T-helper 9 cell (primary cell): Measurements from ENCODE around the gene PRKAA2.
"Not testable (repeated sequence)": the region's sequence is repeated elsewhere in the genome, so short reads cannot be mapped to it uniquely, and the experiment has no call there.

Experiments used
- DNase-seq: peaks from one replicate; pipeline ENCODE4 v3.0.0-alpha.2; 2020
- total RNA-seq, 2 donors: gene quantifications; one replicate each; lab custom pipeline; 2026; lab: John Stamatoyannopoulos, UW

Gene PRKAA2
- 0 reads per million in 2 donors for total RNA-seq

DNA sequence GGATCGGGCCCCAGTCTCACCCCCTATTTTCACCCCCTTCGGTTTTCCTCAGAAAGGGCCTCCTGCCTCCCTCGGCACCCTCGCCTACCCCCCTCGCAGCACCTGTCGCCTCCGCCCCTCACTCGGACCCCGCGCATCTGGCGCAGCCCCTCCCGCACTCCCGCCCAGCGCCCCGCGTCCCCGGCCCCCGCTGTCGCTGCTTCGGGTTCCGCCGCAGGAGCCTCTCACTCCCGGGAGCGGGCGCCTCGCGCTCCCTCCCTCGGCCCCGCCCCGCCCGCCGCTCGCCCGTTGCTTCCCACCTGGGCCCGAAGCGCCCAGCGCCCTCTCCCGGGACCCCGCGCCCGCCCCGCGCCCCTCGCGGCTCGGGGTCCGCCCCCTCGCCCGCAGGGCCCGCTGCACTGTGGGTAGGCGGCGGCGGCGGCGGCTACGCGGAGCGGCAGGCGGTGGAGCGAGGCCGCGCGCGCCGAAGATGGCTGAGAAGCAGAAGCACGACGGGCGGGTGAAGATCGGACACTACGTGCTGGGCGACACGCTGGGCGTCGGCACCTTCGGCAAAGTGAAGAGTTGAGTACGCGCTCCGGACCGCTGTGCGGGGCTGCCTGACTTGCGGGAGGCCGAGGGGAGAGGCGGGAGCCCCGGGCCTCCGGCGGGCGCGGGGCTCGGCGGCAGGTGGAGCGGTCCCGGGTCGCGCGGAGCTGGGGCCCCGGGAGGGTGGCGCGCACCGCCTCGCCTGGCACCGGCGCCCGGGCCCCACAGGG lies at the start of gene PRKAA2:
Gene PRKAA2 (plus strand): TSS at position 396 of the 758 bp plus-strand sequence. CDS start 74 bp downstream, at position 470.
- no peak for DNase-seq

DNA sequence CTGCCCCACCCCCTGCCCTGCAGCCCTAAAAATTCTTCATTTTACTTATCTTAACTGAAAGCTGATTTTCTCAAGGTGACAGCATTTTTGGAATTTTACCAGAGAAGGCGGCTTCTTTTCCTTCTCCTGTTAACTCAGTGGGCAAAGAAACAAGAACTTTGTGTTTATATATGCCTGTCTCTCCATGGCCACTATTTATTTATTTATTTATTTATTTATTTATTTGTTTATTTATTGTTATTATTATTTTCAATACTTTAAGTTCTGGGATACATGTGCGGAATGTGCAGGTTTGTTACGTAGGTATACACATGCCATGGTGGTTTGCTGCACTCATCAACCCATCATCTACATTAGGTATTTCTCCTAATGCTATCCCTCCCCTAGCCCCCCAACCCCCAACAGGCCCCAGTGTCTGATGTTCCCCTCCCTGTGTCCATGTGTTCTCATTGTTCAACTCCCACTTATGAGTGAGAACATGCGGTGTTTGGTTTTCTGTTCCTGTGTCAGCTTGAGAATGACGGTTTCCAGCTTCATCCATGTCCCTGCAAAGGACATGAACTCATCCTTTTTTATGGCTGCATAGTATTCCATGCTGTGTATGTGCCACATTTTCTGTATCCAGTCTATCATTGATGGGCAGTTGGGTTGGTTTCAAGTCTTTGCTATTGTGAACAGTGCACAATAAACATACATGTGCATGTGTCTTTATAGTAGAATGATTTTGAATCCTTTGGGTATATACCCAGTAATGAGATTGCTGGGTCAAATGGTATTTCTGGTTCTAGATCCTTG lies 49.5 kb upstream of the PRKAA2 start:
- DNase-seq, result not testable (repeated sequence)

DNA sequence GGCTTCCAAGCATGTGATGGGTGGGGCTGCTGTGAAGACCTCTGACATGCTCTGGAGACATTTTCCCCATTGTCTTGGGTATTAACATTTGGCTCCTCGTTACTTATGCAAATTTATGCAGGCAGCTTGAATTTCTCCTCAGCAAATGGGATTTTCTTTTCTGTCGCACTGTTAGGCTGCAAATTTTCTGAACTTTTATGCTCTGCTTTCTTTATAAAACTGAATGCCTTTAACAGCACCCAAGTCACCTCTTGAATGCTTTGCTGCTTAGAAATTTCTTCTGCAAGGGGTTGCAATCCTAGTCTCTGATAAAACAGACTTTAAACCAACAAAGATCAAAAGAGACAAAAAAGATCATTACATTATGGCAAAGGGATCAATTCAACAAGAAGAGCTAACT lies 35.0 kb upstream of the PRKAA2 start:
- DNase-seq, result not testable (repeated sequence)

DNA sequence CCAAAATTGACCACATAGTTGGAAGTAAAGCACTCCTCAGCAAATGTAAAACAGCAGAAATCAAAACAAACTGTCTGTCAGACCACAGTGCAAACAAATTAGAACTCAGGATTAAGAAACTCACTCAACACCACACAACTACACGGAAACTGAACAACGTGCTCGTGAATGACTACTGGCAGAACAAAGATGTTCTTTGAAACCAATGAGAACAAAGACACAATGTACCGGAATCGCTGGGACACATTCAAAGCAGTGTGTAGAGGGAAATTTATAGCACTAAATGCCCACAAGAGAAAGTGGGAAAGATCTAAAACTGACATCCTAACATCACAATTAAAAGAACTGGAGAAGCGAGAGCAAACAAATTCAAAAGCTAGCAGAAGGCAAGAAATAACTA lies 34.3 kb upstream of the PRKAA2 start:
- not testable (repeated sequence) for DNase-seq

DNA sequence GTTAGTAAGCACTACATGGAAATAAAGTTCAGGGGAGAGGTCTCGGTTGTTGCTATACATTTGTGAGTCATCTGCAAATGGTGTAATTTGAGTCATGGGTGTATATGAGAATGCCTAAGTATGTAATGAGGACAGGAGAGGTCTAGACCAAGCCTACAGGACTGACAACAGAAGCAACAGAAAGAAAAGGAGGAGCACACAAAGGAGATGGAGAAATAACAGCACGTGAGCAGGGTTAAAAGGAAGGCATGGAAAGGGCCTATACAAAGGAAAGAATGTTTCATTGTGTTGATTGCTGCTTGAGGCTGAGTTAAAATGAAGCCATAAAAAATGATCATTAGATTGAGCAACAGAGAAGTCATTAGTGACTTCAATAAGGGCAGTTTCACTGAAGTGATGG lies 28.0 kb upstream of the PRKAA2 start:
- no peak for DNase-seq

DNA sequence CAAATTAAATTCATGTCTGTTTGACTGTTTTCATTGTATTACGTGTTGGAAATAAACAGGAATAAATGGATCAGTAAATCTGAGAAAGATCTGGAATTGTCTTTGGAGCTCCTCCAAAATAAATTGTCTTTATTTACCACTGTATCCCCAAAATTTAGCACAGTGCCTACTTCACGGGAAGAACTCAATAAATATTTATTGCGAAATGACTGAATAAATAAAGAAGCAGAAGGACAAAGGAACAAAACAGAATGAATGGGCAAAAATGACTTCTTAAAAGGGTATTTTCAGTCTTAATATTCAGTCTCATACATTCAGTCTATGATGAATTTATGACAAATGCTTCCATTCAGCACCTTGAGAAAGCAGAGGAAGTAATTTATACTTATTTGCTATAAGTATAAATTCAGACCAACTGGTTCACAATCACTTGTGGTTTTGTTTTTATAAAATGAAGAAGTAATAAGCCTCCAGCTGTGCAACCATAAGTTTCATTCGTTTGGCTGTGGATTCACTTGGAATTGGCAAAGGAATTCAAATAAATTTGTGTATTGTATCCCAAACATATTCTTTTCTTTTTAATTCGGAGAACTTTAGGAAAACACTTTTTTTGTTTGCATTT lies 19.2 kb upstream of the PRKAA2 start:
- DNase-seq, result no peak

DNA sequence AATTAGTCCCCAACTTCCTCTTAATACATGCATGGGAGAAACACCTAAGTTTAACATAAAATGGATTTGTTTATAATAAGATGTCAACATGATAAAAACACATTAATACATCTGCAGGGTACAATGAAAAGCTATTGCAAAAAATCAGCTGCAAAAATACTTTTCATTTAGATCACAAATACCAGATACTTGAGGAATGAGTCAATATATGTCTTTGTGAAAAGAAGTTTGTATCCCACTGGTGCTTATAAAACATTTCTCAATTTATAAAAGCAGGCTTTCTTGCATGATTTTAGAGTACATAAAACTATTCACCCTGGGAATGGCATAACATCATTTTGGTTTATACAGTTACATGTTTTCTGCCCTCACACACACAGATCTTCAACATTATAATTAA lies 18.6 kb upstream of the PRKAA2 start:
- DNase-seq, result no peak

DNA sequence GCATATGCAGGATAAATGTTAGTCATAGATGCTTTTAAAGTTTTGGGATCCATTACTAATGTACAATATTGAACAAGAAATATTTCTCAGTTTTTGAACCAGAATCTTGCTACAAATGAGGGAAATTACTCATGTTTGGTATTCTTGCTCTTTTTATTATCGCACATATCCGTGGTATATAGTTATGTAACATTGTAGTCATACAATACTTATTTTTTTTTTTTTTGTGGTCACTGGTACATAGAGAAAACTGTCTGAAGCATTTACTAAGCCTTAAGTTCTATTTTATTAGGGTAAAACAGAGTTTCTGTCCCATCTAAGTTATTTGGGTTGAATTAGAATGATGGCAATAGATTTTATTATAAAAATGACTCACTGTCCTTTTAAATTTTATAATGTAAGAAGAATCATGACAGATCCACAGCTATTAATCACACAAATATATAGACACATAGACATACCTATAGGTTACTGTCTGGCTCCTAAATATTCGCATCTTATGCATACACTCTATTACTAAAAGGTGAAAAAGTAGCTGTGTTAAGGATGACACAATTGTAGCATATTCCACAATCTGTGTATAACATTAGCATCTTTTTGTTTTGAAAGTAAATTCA lies 18.0 kb upstream of the PRKAA2 start:
- DNase-seq, result no peak

DNA sequence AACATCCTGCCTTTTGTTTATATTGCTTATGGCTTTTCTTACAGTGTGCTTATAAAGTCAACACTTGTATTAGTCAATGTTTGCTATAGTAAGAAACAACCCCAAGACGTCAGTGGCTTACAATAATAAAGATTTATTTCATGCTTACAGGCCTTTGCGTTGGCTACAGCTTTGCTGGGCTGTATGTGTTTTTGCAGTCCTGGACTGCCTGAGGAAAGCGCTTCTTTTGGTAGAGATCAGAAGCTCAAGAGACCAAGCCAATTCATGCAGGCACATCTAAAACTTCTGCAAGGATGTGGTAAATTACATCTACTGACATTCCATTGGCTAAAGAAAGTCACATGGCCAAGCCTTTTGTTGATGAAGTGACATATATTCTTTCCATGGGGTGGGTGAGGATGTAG lies 17.5 kb upstream of the PRKAA2 start:
- DNase-seq, result no peak

DNA sequence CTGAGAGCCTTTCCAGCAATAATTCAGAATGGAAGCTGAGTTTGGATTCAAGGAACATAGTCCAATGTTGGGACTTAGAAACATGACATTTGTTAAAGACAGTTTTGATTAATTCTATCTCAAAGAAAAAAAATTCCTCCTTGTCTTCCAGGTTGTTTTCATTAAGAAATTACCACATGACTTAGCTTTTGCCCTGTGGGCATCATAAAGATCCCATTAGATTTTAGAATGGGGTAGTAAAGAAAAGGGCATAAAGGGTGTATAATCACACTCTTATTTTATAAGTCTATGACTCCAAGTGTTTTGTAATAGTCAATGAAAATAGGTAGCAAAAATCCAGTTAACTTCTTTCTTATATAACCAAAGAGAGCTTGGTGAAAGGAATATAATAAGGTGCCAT lies 14.3 kb upstream of the PRKAA2 start:
- no peak for DNase-seq

DNA sequence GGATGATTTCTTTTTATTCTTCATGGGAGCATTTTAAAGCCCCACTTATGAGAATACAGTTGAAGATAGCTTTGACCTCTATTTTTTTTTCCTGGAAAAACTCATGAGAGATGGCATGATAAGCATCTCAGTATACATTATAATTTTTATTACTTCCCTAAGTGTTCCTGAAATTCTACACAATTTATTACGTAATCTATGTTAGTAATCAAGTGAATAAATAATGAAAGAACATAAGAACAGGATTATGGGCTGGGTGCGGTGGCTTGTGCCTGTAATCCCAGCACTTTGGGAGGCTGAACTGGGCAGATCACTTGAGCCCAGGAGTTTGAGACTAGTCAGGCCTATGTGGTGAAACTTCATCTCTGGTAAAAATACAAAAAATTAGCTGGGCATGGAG lies 13.2 kb upstream of the PRKAA2 start:
- no peak for DNase-seq

DNA sequence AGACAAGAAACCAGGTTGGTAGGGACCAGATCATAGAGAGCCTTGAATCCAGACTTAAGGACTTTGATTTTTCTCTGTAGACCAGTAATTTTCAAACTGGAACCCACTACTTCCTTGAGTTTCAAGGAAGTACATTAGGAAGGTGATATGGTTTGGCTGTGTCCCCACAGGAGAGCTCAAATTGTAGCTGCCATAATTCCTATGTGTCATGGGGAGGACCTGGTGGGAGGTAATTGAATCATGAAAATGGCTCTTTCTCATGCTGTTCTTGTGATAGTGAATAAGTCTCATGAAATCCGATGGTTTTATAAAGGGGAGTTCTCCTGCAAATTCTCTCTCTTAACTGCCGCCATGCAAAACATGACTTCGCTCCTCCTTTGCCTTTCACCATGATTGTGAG lies 10.1 kb upstream of the PRKAA2 start:
- DNase-seq, result no peak

DNA sequence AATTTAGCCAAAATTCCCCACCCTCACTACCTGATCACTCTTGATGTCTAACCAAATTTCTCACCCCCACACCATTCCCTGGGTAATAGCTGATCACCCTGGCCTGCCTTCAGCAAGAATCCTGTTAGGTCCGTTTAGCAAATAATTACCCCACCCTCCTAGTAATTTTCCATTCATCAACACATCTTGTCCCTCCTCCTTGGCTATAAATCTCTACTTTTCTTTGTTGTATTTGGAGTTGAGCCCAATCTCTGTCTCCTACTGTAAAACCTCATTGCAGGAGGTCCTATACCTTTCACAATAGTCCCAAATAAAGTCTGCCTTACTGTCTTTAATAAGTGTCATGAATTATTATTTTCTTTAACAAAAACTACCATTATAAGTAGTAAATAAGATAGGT lies 6.9 kb upstream of the PRKAA2 start:
- no peak for DNase-seq

DNA sequence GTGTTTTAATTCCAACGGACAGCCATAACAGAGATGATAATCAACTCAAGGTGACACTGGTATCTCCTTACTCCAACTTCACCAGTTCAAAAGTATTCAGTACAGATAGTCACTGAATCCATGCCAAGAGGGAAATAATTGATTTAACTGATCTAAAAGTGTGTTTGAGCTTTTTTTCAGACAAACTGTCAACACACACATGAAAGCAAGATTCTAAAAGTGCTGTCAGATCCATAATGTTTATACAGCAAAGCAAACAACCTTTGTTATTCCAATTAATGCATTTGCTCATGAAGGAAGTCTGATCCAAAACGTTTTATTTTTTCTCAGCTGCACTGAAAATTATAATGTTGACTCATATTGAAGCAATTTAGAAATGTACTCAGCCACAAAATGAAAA lies 5.9 kb upstream of the PRKAA2 start:
- DNase-seq, result no peak

DNA sequence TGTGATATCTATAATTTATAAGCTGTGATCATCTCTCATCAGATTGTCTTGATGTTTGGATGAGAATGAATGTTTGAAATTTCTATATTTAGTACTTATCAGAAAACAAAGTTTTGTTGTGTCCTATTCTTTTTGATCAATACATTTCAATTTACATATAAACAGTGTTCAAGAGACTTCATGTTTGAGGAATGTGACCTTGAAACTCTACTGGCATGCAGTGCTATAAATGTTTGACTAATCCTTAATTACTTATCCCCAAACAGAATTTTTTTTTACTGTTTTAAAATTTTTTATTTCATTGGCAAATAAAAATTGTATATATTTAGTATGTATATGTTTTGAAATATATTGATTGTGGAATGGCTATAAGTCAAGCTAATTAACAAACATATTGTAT lies 1.5 kb upstream of the PRKAA2 start:
- DNase-seq, result no peak

DNA sequence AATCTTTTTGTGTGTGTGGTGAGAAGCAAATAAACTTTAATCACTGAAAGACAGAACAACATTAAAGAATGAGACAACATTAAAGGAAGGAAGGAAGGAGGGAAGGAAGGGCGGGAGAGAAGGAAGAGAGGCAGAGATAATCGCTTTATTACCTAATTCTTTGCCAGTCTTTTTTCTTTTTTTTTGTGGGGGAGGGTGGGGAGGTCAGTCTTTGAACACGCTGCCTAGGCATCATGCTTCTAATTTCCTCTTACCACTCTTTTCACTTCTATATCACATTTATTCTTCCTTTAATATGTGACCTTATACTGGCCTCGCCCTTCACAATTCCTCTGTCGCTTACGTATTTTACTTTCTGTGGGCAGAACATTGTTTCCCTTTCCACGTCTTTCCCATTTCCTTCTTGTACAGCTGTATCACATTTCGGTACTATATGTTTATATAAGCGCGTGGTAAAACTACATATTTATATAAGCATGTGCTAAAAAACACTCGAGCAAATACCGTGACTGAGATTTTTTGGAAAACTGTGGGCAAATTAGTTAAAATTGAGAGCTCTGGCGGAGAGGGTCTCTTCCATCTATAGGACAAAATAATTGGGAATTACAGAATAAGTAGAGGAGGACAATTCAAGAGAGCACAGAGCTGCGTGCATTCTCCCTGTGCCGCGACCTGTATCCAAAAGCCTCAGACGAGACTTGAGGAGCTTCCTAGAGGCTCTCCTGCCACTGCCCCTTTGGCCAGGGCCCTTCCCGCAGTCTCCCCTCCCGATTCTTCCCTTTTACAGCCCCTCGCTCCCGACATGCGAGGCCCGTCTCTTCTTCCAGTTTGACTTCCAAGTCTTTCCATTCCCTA lies 823 bp upstream of the PRKAA2 start:
- no peak for DNase-seq

DNA sequence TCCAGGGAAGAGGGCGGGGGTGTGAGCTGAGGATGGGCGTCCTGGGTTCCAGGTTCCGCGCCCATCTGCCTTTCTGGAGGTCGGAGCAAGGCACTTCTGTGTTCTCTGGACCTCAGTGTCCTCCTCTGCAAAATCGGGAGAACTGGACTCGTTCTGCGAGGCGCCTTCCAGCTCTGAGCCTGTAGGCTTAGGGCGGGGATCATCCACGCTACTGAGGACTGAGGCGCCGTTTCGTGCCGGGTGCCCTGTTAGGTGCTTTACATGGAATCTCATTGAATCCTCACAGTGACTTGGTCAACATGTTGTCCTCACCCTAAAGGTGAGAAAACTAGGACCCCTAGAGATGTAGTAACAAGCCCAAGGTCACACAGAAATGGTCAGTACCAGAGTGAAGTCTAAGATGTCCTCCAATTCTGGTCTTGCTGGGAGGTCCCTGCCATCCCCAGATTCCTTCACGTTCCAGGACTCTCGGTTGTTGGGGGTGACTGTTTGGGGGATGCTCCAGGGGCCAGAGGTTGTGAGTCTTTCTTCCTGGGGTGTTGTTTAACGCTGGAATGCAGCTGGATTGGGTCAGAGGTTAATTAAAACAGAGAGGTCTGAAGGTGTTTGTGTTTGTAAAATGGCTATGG lies 677 bp downstream of the PRKAA2 start:
- no peak for DNase-seq

DNA sequence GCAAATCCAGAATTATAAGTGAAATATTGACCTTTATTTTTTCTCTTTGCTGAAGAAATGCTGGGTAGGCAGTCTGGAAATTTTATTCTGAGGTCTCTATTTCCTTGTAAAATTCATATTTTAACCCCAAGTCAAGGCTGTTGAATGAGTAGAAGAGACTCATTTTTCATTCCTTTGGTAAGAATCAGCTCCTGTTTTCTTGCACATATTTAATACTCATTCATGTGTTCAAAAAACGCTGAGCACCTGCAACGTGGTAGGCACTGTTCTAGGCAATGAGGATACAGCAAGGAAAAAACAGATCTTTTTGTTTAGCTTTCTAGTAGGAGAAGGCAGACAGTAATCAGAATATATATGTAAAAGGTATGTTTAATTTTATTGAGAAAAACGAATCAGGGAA lies 1.5 kb downstream of the PRKAA2 start:
- DNase-seq, result no peak

DNA sequence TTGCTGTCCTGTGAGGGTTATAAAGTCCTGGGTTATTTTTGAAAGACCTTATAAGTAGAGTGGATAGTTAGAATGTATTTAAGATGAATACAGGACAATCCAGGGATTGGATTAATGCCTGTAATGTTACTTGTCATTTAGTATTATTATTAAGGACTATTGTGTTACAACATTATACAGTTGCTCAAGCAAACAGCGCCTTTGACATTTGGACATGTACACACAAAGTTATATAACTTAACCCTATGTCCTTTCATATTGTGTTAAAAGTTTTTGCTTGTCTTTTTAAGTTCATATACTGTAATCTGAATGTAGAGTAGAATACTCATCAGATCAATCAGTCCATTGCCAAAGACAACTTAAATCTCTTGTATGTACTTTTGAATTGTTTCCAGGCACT lies 2.0 kb downstream of the PRKAA2 start:
- DNase-seq, result no peak

DNA sequence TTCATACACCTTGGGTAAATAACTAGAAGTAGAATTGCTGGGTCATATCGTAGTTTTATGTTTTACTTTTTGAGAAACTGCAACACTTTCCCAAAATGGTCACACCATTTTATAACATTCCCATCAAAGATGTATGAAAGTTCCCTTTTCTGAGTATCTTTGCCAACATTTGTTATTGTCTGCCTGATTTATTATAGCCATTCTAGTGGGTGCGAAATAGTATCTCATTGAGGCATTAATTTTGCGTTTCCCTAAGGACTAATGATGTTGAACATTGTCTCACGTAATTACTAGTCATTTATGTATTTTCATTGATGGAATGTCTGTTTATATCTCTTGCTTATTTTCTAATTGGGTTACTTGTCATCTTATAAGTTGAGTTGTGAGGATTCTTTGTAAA lies 3.4 kb downstream of the PRKAA2 start:
- DNase-seq, result no peak

DNA sequence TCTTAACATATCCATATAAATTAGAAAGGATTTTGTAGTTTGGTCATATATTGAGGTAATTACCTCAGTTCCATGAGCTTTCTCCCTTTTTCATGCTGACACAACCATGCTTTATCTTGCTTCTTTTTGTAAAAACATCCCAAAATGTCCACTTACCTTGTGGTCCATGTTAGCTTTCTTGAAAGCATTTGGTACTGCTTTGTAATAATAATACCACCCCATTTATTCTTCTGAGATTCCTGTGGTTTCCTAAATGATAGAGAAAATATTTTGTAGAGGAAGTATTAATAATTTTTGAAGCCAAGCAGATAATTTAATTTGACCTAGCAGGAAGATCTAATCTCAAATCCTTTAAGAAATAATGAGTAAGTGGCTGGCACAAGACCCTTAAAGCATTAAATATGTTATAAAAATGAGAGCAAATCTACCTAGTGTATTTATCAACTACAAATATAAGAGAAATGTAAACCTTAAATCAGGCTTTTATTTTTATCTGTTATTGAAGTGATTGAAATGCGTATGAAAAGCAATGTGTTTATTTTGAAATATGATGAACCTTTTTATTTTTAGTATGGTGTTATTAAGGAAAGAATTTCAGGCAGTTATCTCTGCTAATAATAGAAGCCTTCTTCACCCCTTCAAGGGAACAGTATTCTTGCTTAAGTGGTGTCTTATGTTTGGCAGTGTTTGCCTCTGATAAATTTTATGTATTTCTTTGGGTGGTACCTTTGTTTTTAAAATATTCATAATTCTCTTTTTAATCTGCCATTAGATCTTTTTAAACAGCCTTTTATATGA lies 9.2 kb downstream of the PRKAA2 start:
- DNase-seq, result no peak
